Neural crest cell (in vitro differentiated cells): ENCODE results near the gene TSNAX. TPM values are rescaled to one million over a fixed set of nuclear protein-coding genes. Genes with fewer than 3 reads are reported as not detected.

Source experiments
- DNase-seq: peaks from one replicate; pipeline ENCODE4 v3.0.0; 2021; ENCODE audit warnings: low read depth, mixed read lengths, low spot score
- H3K27ac Mint-ChIP-seq: one replicate; pipeline ENCODE4 v1.8.0; 2021; ENCODE audit warnings: mild to moderate bottlenecking, mixed read lengths; ENCODE audit not compliant: unreplicated experiment
- H3K27me3 Mint-ChIP-seq: 2 replicates; pipeline ENCODE4 v1.8.0; 2021; ENCODE audit warnings: low read depth, mild to moderate bottlenecking, mixed read lengths
- H3K36me3 Mint-ChIP-seq: 2 replicates; pipeline ENCODE4 v1.8.0; 2021; ENCODE audit warnings: low read depth, mild to moderate bottlenecking, mixed read lengths
- H3K4me1 Mint-ChIP-seq: 2 replicates; pipeline ENCODE4 v1.8.0; 2021; ENCODE audit warnings: mixed read lengths
- H3K4me3 Mint-ChIP-seq: one replicate; pipeline ENCODE4 v1.8.0; 2021; ENCODE audit warnings: mild to moderate bottlenecking, mixed read lengths
- H3K9me3 Mint-ChIP-seq: 2 replicates; pipeline ENCODE4 v1.8.0; 2021; ENCODE audit warnings: mixed read lengths
- CTCF ChIP-seq: fragments of 200-600 bp; sonication (generic); conservative IDR thresholded peaks from 2 replicates; pipeline ENCODE4 v1.5.0; 2021; ENCODE audit warnings: antibody characterized with exemption, mild to moderate bottlenecking
- total RNA-seq: library from RNA; stranded (reverse); gene quantifications from 2 replicates; pipeline ENCODE4 v1.2.1, GENCODE V29; 2021

The TSNAX gene
- total RNA-seq, 1 donor from 2014 or later: 39.2 TPM

- Mint-ChIP-seq H3K36me3 (peaks cover 10% of the 10 kb centered on the region), H3K27me3 (no peaks in the 10 kb centered on the region), H3K4me1 (peaks cover 30% of the 10 kb centered on the region), H3K27ac (no peak overlapping the region), H3K4me3 (peak overlapping the region; percentile 47), H3K9me3 (no peaks in the 10 kb centered on the region)
- no peak for TF ChIP-seq CTCF
- DNase-seq: no peak
Measured at GRCh38 chr1:231533240-231533639, 4.8 kb downstream of the TSNAX start.

GRCh38 chr1:231534703-231535159 lies 6.3 kb downstream of the TSNAX start:
- Mint-ChIP-seq H3K4me1 (peaks cover 17% of the 10 kb centered on the region), H3K4me3 (no peak overlapping the region), H3K9me3 (no peaks in the 10 kb centered on the region), H3K27me3 (no peaks in the 10 kb centered on the region), H3K36me3 (peaks cover 15% of the 10 kb centered on the region), H3K27ac (peak overlapping the region; percentile 31)
- no peak for DNase-seq
- TF ChIP-seq CTCF: no peak

GRCh38 chr1:231536099-231536498 lies 7.6 kb downstream of the TSNAX start:
- no peak overlapping the region for H3K4me3 Mint-ChIP-seq
- TF ChIP-seq CTCF: no peak
- H3K9me3 Mint-ChIP-seq: peaks cover 3% of the 10 kb centered on the region
- no peaks in the 10 kb centered on the region for H3K27me3 Mint-ChIP-seq
- H3K4me1 Mint-ChIP-seq: peaks cover 12% of the 10 kb centered on the region
- peaks cover 20% of the 10 kb centered on the region for H3K36me3 Mint-ChIP-seq
- DNase-seq: no peak
- no peak overlapping the region for H3K27ac Mint-ChIP-seq

GRCh38 chr1:231540847-231541246 lies 12.4 kb downstream of the TSNAX start:
- peaks cover 3% of the 10 kb centered on the region for H3K9me3 Mint-ChIP-seq
- H3K4me3 Mint-ChIP-seq: no peak overlapping the region
- H3K27ac Mint-ChIP-seq: no peak overlapping the region
- H3K27me3 Mint-ChIP-seq: no peaks in the 10 kb centered on the region
- peaks cover 27% of the 10 kb centered on the region for H3K36me3 Mint-ChIP-seq
- H3K4me1 Mint-ChIP-seq: no peaks in the 10 kb centered on the region
- no peak for DNase-seq
- TF ChIP-seq CTCF: no peak

- Mint-ChIP-seq H3K27me3 (no peaks in the 10 kb centered on the region), H3K4me3 (no peak overlapping the region), H3K36me3 (peaks cover 27% of the 10 kb centered on the region), H3K4me1 (no peaks in the 10 kb centered on the region), H3K27ac (no peak overlapping the region), H3K9me3 (peaks cover 3% of the 10 kb centered on the region)
- no peak for TF ChIP-seq CTCF
- no peak for DNase-seq
Measured at GRCh38 chr1:231541842-231542241, 13.4 kb downstream of the TSNAX start.
